ENCODE measurements around the gene GSTA4. TPM values are rescaled to one million over a fixed set of nuclear protein-coding genes. Genes with fewer than 3 reads are reported as not detected.
A peak's percentile ranks its signal among the peaks of the same experiment; 100 is the strongest.

The GSTA4 gene
- total and polyA plus RNA-seq, 2 donors (not counting 3 experiments of a cell fraction or from before 2014, with no cell fraction given): 15.0 to 24.6 TPM

GRCh38 chr6:52929321-52930164 is 65.5 kb downstream of the GSTA4 start:
- no TSS peak for BruUV-seq (replicated peaks)
- H3K4me2 ChIP-seq (ENCODE audit: insufficient read depth, low read length): peak overlapping the region; percentile 5
- peak; percentile 92 for FAIRE-seq
- no peaks in the 10 kb centered on the region for H3K36me3 ChIP-seq (ENCODE audit: control insufficient read depth in 2 of 2, extremely low read depth in 1 of 2, insufficient read depth in 2 of 2, low read length in 2 of 2)
- H3K9me3 ChIP-seq (replicated peaks; ENCODE audit: control insufficient read depth, insufficient read depth, low read length): no peaks in the 10 kb centered on the region
- no peaks in the 10 kb centered on the region for H3K27me3 ChIP-seq (ENCODE audit: control insufficient read depth in 2 of 2, insufficient read depth in 2 of 2, low read length in 2 of 2)
- ChIA-PET CTCF (interaction anchor here (1.0 kb wide), 1 partner anchor 22 kb away, joined by 3 read pairs; no protein-coding TSS in a partner anchor), POLR2A (no interaction called here)
- no peaks in the 10 kb centered on the region for H3K79me2 ChIP-seq (ENCODE audit: control insufficient read depth, insufficient read depth, low read length)
- H3K4me3 ChIP-seq (replicated peaks in 1 of 3; ENCODE audit: insufficient read depth in 1 of 3, low read depth in 1 of 3, low read length in 3 of 3): no peak overlapping the region
- no peak overlapping the region for H3K9ac ChIP-seq (replicated peaks; ENCODE audit: extremely low read depth, insufficient read depth, low read length)
- H4K20me1 ChIP-seq (replicated peaks; ENCODE audit: control insufficient read depth, extremely low read depth, insufficient read depth, low read length): no peaks in the 10 kb centered on the region
- peak overlapping the region; percentile 30 for H2AFZ ChIP-seq (ENCODE audit: low read depth, low read length)
- no peak for TF ChIP-seq EZH2 (IDR thresholded peaks at IDR 0.05; ENCODE audit: borderline replicate concordance, low read depth, low read length, severe bottlenecking)
- TF ChIP-seq CTCF (IDR thresholded peaks at IDR 0.05; ENCODE audit: extremely low read depth in 1 of 2, insufficient read depth in 1 of 2, low read depth in 1 of 2, low read length in 2 of 2): no peak
- TF ChIP-seq JUN (IDR thresholded peaks at IDR 0.05; ENCODE audit: borderline replicate concordance, insufficient read depth, insufficient read length, low read depth): peak; percentile 53
- TF ChIP-seq FOS (IDR thresholded peaks at IDR 0.05; ENCODE audit: borderline replicate concordance, insufficient read depth, low read length): peak; percentile 91
- TF ChIP-seq POLR2AphosphoS5 (IDR thresholded peaks at IDR 0.05; ENCODE audit: insufficient read depth, low read depth, low read length): peak; percentile 44
- peak; percentile 94 for TF ChIP-seq GATA2 (IDR thresholded peaks at IDR 0.05; ENCODE audit: insufficient read depth, insufficient read length, low read depth, low read length)
- TF ChIP-seq MYC (IDR thresholded peaks at IDR 0.05; ENCODE audit: low read depth, low read length): no peak
- TF ChIP-seq POLR2A (IDR thresholded peaks at IDR 0.05; ENCODE audit: low read depth, low read length): no peak
- TF ChIP-seq MAX (IDR thresholded peaks at IDR 0.05; ENCODE audit: insufficient read depth, insufficient read length): no peak
- H3K27ac ChIP-seq (ENCODE audit: insufficient read depth, low read depth, low read length): peak overlapping the region; percentile 38
- no peaks in the 10 kb centered on the region for H3K9me1 ChIP-seq (replicated peaks; ENCODE audit: control insufficient read depth, extremely low read depth, insufficient read depth, low read length)
- dilution Hi-C loops (cut with MboI; ENCODE audit: extremely low pct_ligation_motif_present, low sequenced_read_pairs) (no loop called here), intact Hi-C loops (cut with micrococcal nuclease) (no loop called here)
- H3K4me1 ChIP-seq (ENCODE audit: control insufficient read depth, extremely low read depth, insufficient read depth, low read length): peaks cover 11% of the 10 kb centered on the region
- peak; percentile 58 for DNase-seq (ENCODE audit: low read depth, low spot score)

Other genes with a start within 250 kb of the GSTA4 start
- gene GSTA2, start 231.8 kb downstream of the GSTA4 start, total RNA-seq: not detected in 2 replicates
- not detected in 2 replicates for gene GSTA2, start 231.8 kb downstream of the GSTA4 start, polyA plus RNA-seq
- not detected in 2 replicates for gene GSTA1, start 191.5 kb downstream of the GSTA4 start, total RNA-seq
- gene GSTA1, start 191.5 kb downstream of the GSTA4 start, polyA plus RNA-seq: not detected in 2 replicates
- gene GSTA5, start 154.5 kb downstream of the GSTA4 start, total RNA-seq: not detected in 2 replicates
- not detected in 2 replicates for gene GSTA5, start 154.5 kb downstream of the GSTA4 start, polyA plus RNA-seq
- gene GSTA3, start 85.6 kb downstream of the GSTA4 start, total RNA-seq: not detected in 2 replicates
- not detected in 2 replicates for gene GSTA3, start 85.6 kb downstream of the GSTA4 start, polyA plus RNA-seq
- 9.0 and 9.3 TPM in 2 replicates for gene CILK1, start 66.5 kb upstream of the GSTA4 start, total RNA-seq
- gene CILK1, start 66.5 kb upstream of the GSTA4 start, polyA plus RNA-seq: 4.2 and 5.1 TPM in 2 replicates
- 58.9 and 67.3 TPM in 2 replicates for gene FBXO9, start 70.1 kb upstream of the GSTA4 start, total RNA-seq
- gene FBXO9, start 70.1 kb upstream of the GSTA4 start, polyA plus RNA-seq: 48.1 and 63.5 TPM in 2 replicates
- gene GCM1, start 153.6 kb upstream of the GSTA4 start, total RNA-seq: not detected in 2 replicates
- gene GCM1, start 153.6 kb upstream of the GSTA4 start, polyA plus RNA-seq: not detected in 2 replicates

Data from endothelial cell of umbilical vein (primary cell).